Jurkat, Clone E6-1 (cell line): ENCODE data around the gene SUPT20HL1.

ENCODE experiments used
- DNase-seq: peaks from one replicate; pipeline ENCODE4 v3.0.0-alpha.2; 2011; ENCODE audit warnings: low read depth, low spot score
- H3K4me3 ChIP-seq: 2 replicates; pipeline ENCODE4 v1.5.1; 2011; ENCODE audit warnings: mild to moderate bottlenecking, low read length, control low read depth, moderate library complexity

The SUPT20HL1 gene

DNA sequence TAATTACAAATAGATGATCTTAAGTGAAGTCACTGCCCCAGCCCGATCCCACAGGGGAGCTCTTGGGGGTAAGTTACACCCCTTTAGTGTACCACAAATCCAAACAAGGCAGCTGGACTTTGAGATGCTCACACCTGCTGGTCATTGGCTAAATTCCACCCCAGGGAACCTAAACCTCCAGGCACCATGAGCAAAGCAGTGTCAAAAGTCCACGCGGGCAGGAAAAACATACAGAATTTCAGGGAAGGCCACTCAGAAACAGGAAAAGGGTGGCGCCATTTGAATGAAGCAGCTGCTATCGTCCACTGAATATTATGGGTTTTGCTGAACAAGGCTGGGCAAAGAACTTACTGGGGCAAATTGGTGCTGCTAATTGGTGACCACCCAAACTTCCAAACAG is 30.9 kb downstream of the SUPT20HL1 start:
- no peak for DNase-seq
- no peak overlapping the region for H3K4me3 ChIP-seq

DNA sequence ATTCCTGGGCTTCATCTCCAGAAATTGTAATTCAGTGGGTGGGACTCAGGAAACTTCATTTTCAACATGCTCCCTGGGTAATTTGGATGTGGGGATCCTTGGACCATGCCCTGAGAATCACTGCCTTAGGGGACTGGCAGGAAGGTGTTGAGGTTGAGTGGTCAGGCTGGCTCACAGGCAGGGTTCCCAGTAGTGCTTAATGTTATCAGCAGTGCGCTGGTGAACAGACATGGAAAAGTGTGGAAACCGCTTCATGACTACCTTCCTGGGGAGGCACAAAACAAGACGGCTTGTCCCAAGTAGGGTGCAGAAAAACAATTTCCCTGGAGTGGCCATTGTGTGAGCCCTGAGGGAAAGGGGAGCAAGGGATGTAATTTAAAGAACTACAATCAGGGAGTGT is 31.4 kb downstream of the SUPT20HL1 start:
- no peak for DNase-seq

DNA sequence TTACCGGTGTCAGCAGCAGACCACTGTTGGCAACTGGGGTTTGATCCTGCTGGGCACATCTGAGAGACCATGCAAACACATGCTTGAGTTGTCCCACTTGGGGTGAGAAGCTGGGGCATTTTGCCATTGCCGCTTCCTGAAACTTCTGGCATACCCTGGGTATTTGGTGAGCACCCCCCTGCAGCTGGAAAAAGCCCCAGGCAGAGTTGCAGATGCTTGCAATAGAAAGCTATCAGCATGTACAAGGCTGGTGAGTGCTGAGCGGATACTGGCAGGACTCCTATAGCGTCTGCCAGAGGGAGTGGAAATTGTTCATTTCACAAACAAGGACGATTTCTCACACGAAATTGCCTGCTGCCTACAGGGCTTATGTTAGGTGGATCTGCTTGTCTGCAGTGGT is 32.3 kb downstream of the SUPT20HL1 start:
- no peak overlapping the region for H3K4me3 ChIP-seq
- no peak for DNase-seq

More for the DNA sequence above, 31.4 kb downstream of the SUPT20HL1 start:
- no peak overlapping the region for H3K4me3 ChIP-seq

DNA sequence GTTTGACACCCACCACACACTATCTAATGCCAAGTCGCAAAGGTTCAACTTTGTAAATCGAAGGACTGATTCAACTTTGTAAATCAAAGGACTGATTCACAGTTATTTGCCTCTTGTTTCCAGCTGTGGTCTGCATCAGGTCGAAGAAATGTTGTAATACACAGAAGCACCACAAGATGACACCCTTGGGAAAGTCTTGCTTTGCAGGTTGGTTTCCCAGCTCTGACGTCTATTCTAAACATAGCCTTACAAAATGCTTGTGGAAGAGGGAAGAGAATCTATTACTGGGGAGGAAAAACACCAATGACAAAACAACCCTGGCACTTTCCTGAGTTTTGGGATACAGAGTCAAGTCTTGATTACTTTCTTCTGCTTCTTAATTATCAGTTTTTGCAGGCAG is 35.3 kb downstream of the SUPT20HL1 start:
- DNase-seq: peak; percentile 50

DNA sequence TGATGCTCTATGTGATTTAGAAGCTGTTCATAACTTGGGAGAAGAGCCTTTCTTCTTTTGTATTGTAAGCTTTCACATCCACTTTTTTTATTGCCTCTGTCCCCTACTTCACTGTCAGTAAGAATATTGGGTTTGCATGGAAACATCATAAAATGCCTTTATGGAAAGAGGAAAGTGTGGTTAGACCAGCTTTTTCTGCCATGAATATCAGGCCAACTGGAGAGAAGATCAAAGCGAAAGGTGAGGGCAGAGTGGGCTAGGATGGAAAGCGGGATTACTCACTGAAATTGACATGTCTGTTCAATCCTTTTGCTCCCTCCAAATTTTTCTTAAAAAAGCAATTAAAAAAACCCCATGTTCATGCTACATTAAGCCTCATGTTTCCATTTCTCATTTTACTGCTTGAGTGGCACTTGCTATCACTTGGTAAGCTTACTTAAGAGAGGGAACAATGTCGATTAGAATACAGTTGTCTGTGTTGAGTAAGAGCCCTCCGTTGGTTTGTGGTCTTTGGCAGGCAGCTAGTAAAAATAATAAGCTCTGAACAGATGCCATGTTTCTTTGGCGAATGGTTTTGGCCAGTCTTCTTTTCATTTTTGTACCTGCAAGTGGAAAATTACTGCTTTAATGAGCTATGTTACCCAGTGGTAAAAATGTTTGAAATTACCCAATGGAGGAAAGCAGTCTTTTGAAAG is 35.9 kb downstream of the SUPT20HL1 start:
- no peak for DNase-seq
- no peak overlapping the region for H3K4me3 ChIP-seq

More for the DNA sequence above, 35.3 kb downstream of the SUPT20HL1 start:
- no peak overlapping the region for H3K4me3 ChIP-seq

DNA sequence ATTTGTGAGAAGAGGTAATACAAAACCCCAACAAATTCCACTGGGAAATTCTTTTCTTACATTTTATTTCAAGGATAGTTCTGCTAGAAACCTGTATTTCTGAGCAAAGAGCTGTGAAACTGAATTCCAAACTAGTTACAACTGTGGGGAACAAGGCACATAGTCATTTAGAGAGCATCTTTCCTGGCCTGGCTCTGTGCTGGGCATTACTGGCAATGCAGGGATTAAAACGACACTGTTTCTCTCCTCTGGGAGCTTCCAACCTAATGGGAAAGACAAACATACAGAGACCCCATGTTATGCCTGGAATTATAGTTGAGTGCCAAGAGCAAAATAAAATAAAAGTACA is 36.5 kb downstream of the SUPT20HL1 start:
- no peak for DNase-seq
- H3K4me3 ChIP-seq: no peak overlapping the region

DNA sequence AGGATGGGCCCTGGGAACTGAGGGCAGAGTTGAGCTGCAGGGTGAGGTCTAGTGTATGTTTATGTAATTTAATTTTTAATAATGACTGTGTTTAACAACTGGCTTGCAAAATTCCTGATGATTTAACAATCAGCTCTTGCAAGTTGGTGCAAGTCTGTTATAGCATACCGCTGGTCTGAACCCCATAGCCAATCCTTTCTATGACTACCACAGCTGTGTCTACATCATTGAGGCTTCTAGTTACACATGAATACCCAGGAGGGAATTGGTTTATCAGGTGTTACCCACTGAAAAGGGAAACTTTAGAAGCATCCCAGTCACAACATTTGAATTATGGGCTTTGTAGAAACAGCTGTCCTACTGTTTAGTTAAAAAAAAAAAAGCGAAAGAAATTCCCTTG is 38.3 kb downstream of the SUPT20HL1 start:
- no peak for DNase-seq
- H3K4me3 ChIP-seq: no peak overlapping the region

DNA sequence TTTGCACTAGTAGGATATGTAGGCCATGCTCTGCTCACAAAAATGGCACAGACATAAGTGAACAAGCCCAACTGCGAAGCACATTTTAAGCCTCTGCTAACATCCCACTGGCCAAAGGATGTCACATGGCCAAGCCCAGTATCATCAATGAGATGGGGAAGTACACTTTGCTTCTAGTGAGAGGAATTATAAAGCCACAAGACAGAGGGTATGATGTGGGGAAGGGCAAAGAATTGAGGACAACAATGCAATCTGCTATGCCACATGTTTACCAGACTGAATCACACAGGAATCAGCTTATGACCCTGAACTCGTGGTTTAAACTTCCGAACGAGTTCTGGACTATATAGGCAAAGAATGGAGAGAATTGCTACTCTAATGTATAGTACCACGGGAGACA is 39.1 kb downstream of the SUPT20HL1 start:
- DNase-seq: no peak
- no peak overlapping the region for H3K4me3 ChIP-seq

DNA sequence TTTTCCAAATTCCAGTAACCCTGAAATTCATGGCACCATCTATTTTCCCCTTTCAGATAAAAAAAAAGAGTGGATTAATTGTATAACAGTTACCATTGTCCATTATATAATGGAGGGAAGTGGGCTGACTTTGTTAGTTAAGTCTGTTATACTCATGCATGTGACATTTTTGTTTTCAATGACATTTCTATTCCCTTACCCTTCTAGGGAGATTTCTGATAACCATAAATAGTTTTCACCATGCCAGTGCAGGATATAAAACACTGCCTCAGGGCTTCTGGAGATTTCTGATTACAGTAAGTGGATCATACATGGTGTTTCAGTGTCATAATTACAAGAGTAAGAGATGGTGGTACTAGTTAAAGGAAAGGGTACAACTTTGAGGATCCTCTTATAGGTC is 45.5 kb downstream of the SUPT20HL1 start:
- no peak for DNase-seq
- no peak overlapping the region for H3K4me3 ChIP-seq
